Caco-2 (cell line): ENCODE measurements around the gene KLHL29. TPM values are rescaled to one million over a fixed set of nuclear protein-coding genes. Genes with fewer than 3 reads are reported as not detected.

Experiments used
- BruUV-seq: library from RNA; stranded (reverse); fragments of 400-500 nt; replicated peaks from 2 replicates; lab custom pipeline; 2021; lab: Mats Ljungman, UMichigan
- CTCF ChIA-PET: fragments of 300-600 bp; sonication (Branson Sonifier 250); formaldehyde crosslinking; loops from one replicate; lab custom pipeline; 2022; ENCODE audit warnings: antibody characterized with exemption; lab: Charles Lee
- POLR2A ChIA-PET: fragments of 300-600 bp; sonication (Branson Sonifier 250); formaldehyde crosslinking; loops from one replicate; lab custom pipeline; 2022; ENCODE audit warnings: antibody characterized with exemption; lab: Charles Lee
- DNase-seq, 2 experiments: peaks; one replicate each; pipeline versions ENCODE4 v3.0.0 to v3.0.0-alpha.2; 2020 to 2022
- H3K27me3 ChIP-seq: replicated peaks from 2 replicates; pipeline ENCODE4 v1.6.0; 2011; ENCODE audit warnings: low read length; ENCODE audit not compliant: control insufficient read depth, insufficient read depth
- H3K36me3 ChIP-seq: 2 replicates; pipeline ENCODE4 v1.5.1; 2011; ENCODE audit warnings: low read length; ENCODE audit not compliant: control insufficient read depth, insufficient read depth
- H3K4me1 ChIP-seq: fragments of 250-450 bp; sonication (Bioruptor Pico); 2 replicates; pipeline ENCODE4 v1.5.1; 2020; ENCODE audit warnings: mild to moderate bottlenecking
- H3K4me3 ChIP-seq: 2 replicates; pipeline ENCODE4 v1.5.1; 2011; ENCODE audit warnings: low read depth, mild to moderate bottlenecking, control low read depth, low read length
- H3K9me3 ChIP-seq: fragments of 250-450 bp; sonication (Bioruptor Pico); 2 replicates; pipeline ENCODE4 v1.5.1; 2020; ENCODE audit warnings: mild to moderate bottlenecking, moderate library complexity
- H3K27ac Mint-ChIP-seq: one replicate; pipeline ENCODE4 v1.8.0; 2022; ENCODE audit warnings: mixed read lengths; ENCODE audit not compliant: unreplicated experiment
- H3K27me3 Mint-ChIP-seq: one replicate; pipeline ENCODE4 v1.8.0; 2022; ENCODE audit warnings: mixed read lengths; ENCODE audit not compliant: insufficient read depth, unreplicated experiment
- H3K36me3 Mint-ChIP-seq: one replicate; pipeline ENCODE4 v1.8.0; 2022; ENCODE audit warnings: mild to moderate bottlenecking, mixed read lengths; ENCODE audit not compliant: insufficient read depth, unreplicated experiment
- H3K4me1 Mint-ChIP-seq: one replicate; pipeline ENCODE4 v1.8.0; 2022; ENCODE audit warnings: low read depth, mixed read lengths; ENCODE audit not compliant: unreplicated experiment
- H3K4me3 Mint-ChIP-seq: one replicate; pipeline ENCODE4 v1.8.0; 2022; ENCODE audit warnings: mild to moderate bottlenecking, moderate library complexity, mixed read lengths; ENCODE audit not compliant: unreplicated experiment
- H3K9me3 Mint-ChIP-seq: one replicate; pipeline ENCODE4 v1.8.0; 2022; ENCODE audit warnings: mixed read lengths; ENCODE audit not compliant: unreplicated experiment
- CTCF ChIP-seq, 2 experiments: fragments of 200-600 bp in 1 of 2; IDR thresholded peaks; 1 replicate in 1 of 2; 2 replicates in 1 of 2; pipeline versions ENCODE4 v1.5.1 to v1.8.0; 2011 to 2022; ENCODE audit warnings: antibody characterized with exemption in 1 of 2, control low read depth in 1 of 2, inconsistent platforms in 1 of 2, low read depth in 1 of 2, low read length in 1 of 2, mild to moderate bottlenecking in 1 of 2, moderate library complexity in 1 of 2; ENCODE audit not compliant: insufficient read depth in 1 of 2, severe bottlenecking in 1 of 2, unreplicated experiment in 1 of 2
- intact Hi-C: fragments of 100-400 bp; cut with micrococcal nuclease; formaldehyde crosslinking; loops from one replicate; pipeline ENCODE4 v1.10.0; 2022; ENCODE audit not compliant: unreplicated experiment
- total RNA-seq: library from RNA; stranded (reverse); gene quantifications from 2 replicates; pipeline ENCODE4 v1.2.3, GENCODE V29; 2022

The KLHL29 gene
- total RNA-seq, 1 experiment from 2014 or later = 0.61 TPM

GRCh38 chr2:23639406-23639982 lies 254.5 kb downstream of the KLHL29 start:
- Histone ChIP-seq H3K9me3 (no peaks in the 10 kb centered on the region), H3K36me3 (no peaks in the 10 kb centered on the region), H3K27me3 (no peaks in the 10 kb centered on the region), H3K4me1 (no peaks in the 10 kb centered on the region), H3K4me3 (no peak overlapping the region)
- POLR2A ChIA-PET = no interaction called here
- H3K4me3 Mint-ChIP-seq = no peak overlapping the region
- H3K4me1 Mint-ChIP-seq = no peaks in the 10 kb centered on the region
- intact Hi-C loops = loop anchor here (5.0 kb wide), 1 partner anchor 123 kb away; no protein-coding TSS in a partner anchor
- no peak for DNase-seq
- no peak for TF ChIP-seq CTCF (IDR thresholded peaks at IDR 0.05; ENCODE audit: insufficient read depth in 1 of 2, low read depth in 1 of 2, low read length in 1 of 2, severe bottlenecking in 1 of 2, unreplicated experiment in 1 of 2)
- H3K36me3 Mint-ChIP-seq = peaks cover 6% of the 10 kb centered on the region
- no TSS peak for BruUV-seq
- CTCF ChIA-PET = interaction anchor here (1.0 kb wide), 1 partner anchor 430 kb away, joined by 3 read pairs; no protein-coding TSS in a partner anchor
- no peak overlapping the region for H3K27ac Mint-ChIP-seq
- no peaks in the 10 kb centered on the region for H3K9me3 Mint-ChIP-seq
- no peaks in the 10 kb centered on the region for H3K27me3 Mint-ChIP-seq

- Mint-ChIP-seq H3K4me3 (no peak overlapping the region), H3K27me3 (no peaks in the 10 kb centered on the region), H3K27ac (no peak overlapping the region), H3K4me1 (no peaks in the 10 kb centered on the region), H3K9me3 (no peaks in the 10 kb centered on the region), H3K36me3 (peaks cover 6% of the 10 kb centered on the region)
- no peak for TF ChIP-seq CTCF (IDR thresholded peaks at IDR 0.05; ENCODE audit: insufficient read depth in 1 of 2, low read depth in 1 of 2, low read length in 1 of 2, severe bottlenecking in 1 of 2, unreplicated experiment in 1 of 2)
- H3K27me3 ChIP-seq = no peaks in the 10 kb centered on the region
- intact Hi-C loops = no loop called here
- BruUV-seq = no TSS peak
- H3K9me3 ChIP-seq = no peaks in the 10 kb centered on the region
- ChIA-PET POLR2A (no interaction called here), CTCF (no interaction called here)
- DNase-seq = no peak
- H3K36me3 ChIP-seq = no peaks in the 10 kb centered on the region
- no peaks in the 10 kb centered on the region for H3K4me1 ChIP-seq
- H3K4me3 ChIP-seq = no peak overlapping the region
Observed at GRCh38 chr2:23640711-23641110, 255.7 kb downstream of the KLHL29 start.

GRCh38 chr2:23642516-23642915 lies 257.5 kb downstream of the KLHL29 start:
- no peak overlapping the region for H3K4me3 Mint-ChIP-seq
- Histone ChIP-seq H3K9me3 (no peaks in the 10 kb centered on the region), H3K27me3 (no peaks in the 10 kb centered on the region), H3K36me3 (no peaks in the 10 kb centered on the region), H3K4me3 (no peak overlapping the region), H3K4me1 (no peaks in the 10 kb centered on the region)
- no TSS peak for BruUV-seq
- CTCF ChIA-PET = no interaction called here
- H3K27me3 Mint-ChIP-seq = no peaks in the 10 kb centered on the region
- no peak for TF ChIP-seq CTCF (IDR thresholded peaks at IDR 0.05; ENCODE audit: insufficient read depth in 1 of 2, low read depth in 1 of 2, low read length in 1 of 2, severe bottlenecking in 1 of 2, unreplicated experiment in 1 of 2)
- intact Hi-C loops = no loop called here
- H3K4me1 Mint-ChIP-seq = no peaks in the 10 kb centered on the region
- POLR2A ChIA-PET = no interaction called here
- H3K36me3 Mint-ChIP-seq = no peaks in the 10 kb centered on the region
- no peak overlapping the region for H3K27ac Mint-ChIP-seq
- no peak for DNase-seq
- H3K9me3 Mint-ChIP-seq = no peaks in the 10 kb centered on the region
